IMR-90 (cell line): Measurements from ENCODE around the gene CD300LB. TPM values are rescaled to one million over a fixed set of nuclear protein-coding genes. Genes with fewer than 3 reads are reported as not detected.

ENCODE experiments used
- ATAC-seq: fragments of 200-7000 bp; cut with Tn5 transposase; 2 replicates; pipeline ENCODE4 v1.9.1; 2020; ENCODE audit warnings: low read depth, mild to moderate bottlenecking, moderate library complexity
- BruUV-seq: library from RNA; stranded (reverse); fragments of 400-500 nt; replicated peaks from 2 replicates; lab custom pipeline; 2021; lab: Mats Ljungman, UMichigan
- CTCF ChIA-PET: fragments of 300-600 bp; formaldehyde crosslinking; extraction: SDS; loops from one replicate; lab custom pipeline; 2021; ENCODE audit warnings: antibody characterized with exemption; lab: Yijun Ruan, JAX
- POLR2A ChIA-PET: fragments of 300-600 bp; sonication (Branson Sonifier 250); formaldehyde crosslinking; loops from one replicate; lab custom pipeline; 2022; ENCODE audit warnings: antibody characterized with exemption; ENCODE audit not compliant: unreplicated experiment; lab: Charles Lee
- DNase-seq: peaks from one replicate; pipeline ENCODE4 v3.0.0; 2013
- H2AFZ ChIP-seq: replicated peaks from 2 replicates; pipeline ENCODE3; 2013; ENCODE audit warnings: low read length, mild to moderate bottlenecking; ENCODE audit not compliant: poor library complexity
- H2AK5ac ChIP-seq: 2 replicates; pipeline ENCODE4 v1.6.1; 2013; ENCODE audit warnings: low read depth, low read length, inconsistent platforms
- H2AK9ac ChIP-seq: replicated peaks from 2 replicates; pipeline ENCODE3; 2013; ENCODE audit warnings: mild to moderate bottlenecking, low read depth, low read length, moderate library complexity; ENCODE audit not compliant: poor library complexity
- H2BK120ac ChIP-seq: 2 replicates; pipeline ENCODE4 v1.6.1; 2013; ENCODE audit warnings: low read depth, low read length, inconsistent platforms
- H2BK15ac ChIP-seq: 3 replicates; pipeline ENCODE4 v1.6.1; 2013; ENCODE audit warnings: low read depth, low read length, inconsistent platforms
- H2BK20ac ChIP-seq: 2 replicates; pipeline ENCODE4 v1.6.1; 2013; ENCODE audit warnings: low read depth, mild to moderate bottlenecking, inconsistent platforms, low read length, moderate library complexity
- H2BK5ac ChIP-seq: 2 replicates; pipeline ENCODE4 v1.6.1; 2013; ENCODE audit warnings: mild to moderate bottlenecking, low read depth, low read length, inconsistent platforms; ENCODE audit not compliant: poor library complexity, severe bottlenecking
- H3K14ac ChIP-seq: replicated peaks from 2 replicates; pipeline ENCODE4 v1.6.1; 2013; ENCODE audit warnings: low read depth, low read length, inconsistent platforms
- H3K18ac ChIP-seq: 2 replicates; pipeline ENCODE4 v1.6.1; 2013; ENCODE audit warnings: low read depth, low read length, control low read depth
- H3K23ac ChIP-seq: 2 replicates; pipeline ENCODE4 v1.6.1; 2013; ENCODE audit warnings: low read depth, low read length, inconsistent platforms
- H3K27ac ChIP-seq: 2 replicates; pipeline ENCODE4 v1.5.1; 2013; ENCODE audit warnings: mild to moderate bottlenecking, control low read depth, low read length; ENCODE audit not compliant: insufficient read depth
- H3K27me3 ChIP-seq: 2 replicates; pipeline ENCODE4 v1.6.1; 2013; ENCODE audit warnings: low read length; ENCODE audit not compliant: control insufficient read depth, insufficient read depth
- H3K36me3 ChIP-seq: 2 replicates; pipeline ENCODE4 v1.6.1; 2013; ENCODE audit warnings: low read length, mixed read lengths; ENCODE audit not compliant: control insufficient read depth, insufficient read depth
- H3K4ac ChIP-seq: 2 replicates; pipeline ENCODE4 v1.6.1; 2013; ENCODE audit warnings: low read depth, low read length, inconsistent platforms
- H3K4me1 ChIP-seq: 2 replicates; pipeline ENCODE4 v1.6.1; 2013; ENCODE audit warnings: low read length, mixed read lengths; ENCODE audit not compliant: control insufficient read depth, insufficient read depth
- H3K4me2 ChIP-seq: 2 replicates; pipeline ENCODE4 v1.6.1; 2013; ENCODE audit warnings: low read depth, mild to moderate bottlenecking, control low read depth, low read length, moderate library complexity
- H3K4me3 ChIP-seq: 2 replicates; pipeline ENCODE4 v1.5.1; 2013; ENCODE audit warnings: low read depth, mild to moderate bottlenecking, control low read depth, low read length, moderate library complexity; ENCODE audit not compliant: insufficient read depth
- H3K56ac ChIP-seq: 2 replicates; pipeline ENCODE4 v1.6.1; 2013; ENCODE audit warnings: low read length, inconsistent platforms; ENCODE audit not compliant: insufficient read depth; ENCODE audit errors: extremely low read depth
- H3K79me1 ChIP-seq, 2 experiments: 2 replicates each; pipeline ENCODE4 v1.6.1; 2013; ENCODE audit warnings: low read length in 2 of 2, inconsistent platforms in 1 of 2, low read depth in 1 of 2
- H3K9ac ChIP-seq: 2 replicates; pipeline ENCODE4 v1.6.1; 2013; ENCODE audit warnings: low read depth, low read length, control low read depth
- H3K9me1 ChIP-seq: 2 replicates; pipeline ENCODE4 v1.6.1; 2013; ENCODE audit warnings: low read length, inconsistent platforms; ENCODE audit not compliant: insufficient read depth
- H3K9me3 ChIP-seq: 2 replicates; pipeline ENCODE4 v1.6.1; 2013; ENCODE audit warnings: low read length; ENCODE audit not compliant: control insufficient read depth, insufficient read depth
- H4K20me1 ChIP-seq: 2 replicates; pipeline ENCODE4 v1.6.1; 2013; ENCODE audit warnings: low read length, inconsistent platforms; ENCODE audit not compliant: insufficient read depth
- H4K5ac ChIP-seq: 2 replicates; pipeline ENCODE4 v1.6.1; 2013; ENCODE audit warnings: mild to moderate bottlenecking, low read depth, low read length, control low read depth
- H4K8ac ChIP-seq, 2 experiments: 2 replicates each; pipeline ENCODE4 v1.6.1; 2013; ENCODE audit warnings: low read depth in 2 of 2, low read length in 2 of 2, control low read depth in 1 of 2, inconsistent platforms in 1 of 2
- H4K91ac ChIP-seq: 2 replicates; pipeline ENCODE4 v1.6.1; 2013; ENCODE audit warnings: low read depth, low read length, inconsistent platforms; ENCODE audit not compliant: insufficient read depth
- CEBPB ChIP-seq: IDR thresholded peaks from 2 replicates; pipeline ENCODE4 v1.6.1; 2012; ENCODE audit warnings: low read depth, low read length, improper control_type of control experiment
- CTCF ChIP-seq: conservative IDR thresholded peaks from 2 replicates; pipeline ENCODE4 v1.5.1; 2012; ENCODE audit warnings: mild to moderate bottlenecking, low read depth, low read length, improper control_type of control experiment
- MAFK ChIP-seq: IDR thresholded peaks from 2 replicates; pipeline ENCODE4 v1.6.1; 2012; ENCODE audit warnings: low read depth, low read length, improper control_type of control experiment
- MAZ ChIP-seq: IDR thresholded peaks from 2 replicates; pipeline ENCODE4 v1.6.1; 2012; ENCODE audit warnings: low read depth, mild to moderate bottlenecking, low read length, improper control_type of control experiment, moderate library complexity, borderline replicate concordance
- MXI1 ChIP-seq: IDR thresholded peaks from 2 replicates; pipeline ENCODE4 v1.6.1; 2012; ENCODE audit warnings: low read depth, mild to moderate bottlenecking, low read length, moderate library complexity, borderline replicate concordance
- RFX5 ChIP-seq: IDR thresholded peaks from 2 replicates; pipeline ENCODE4 v1.8.0; 2012; ENCODE audit warnings: low read depth, mild to moderate bottlenecking, low read length, moderate library complexity
- WGBS, 2 experiments: methylation state at CpG; one replicate each; pipeline versions ENCODE4 v1.1.5 to v1.1.7; 2013; ENCODE audit warnings: missing lambda C conversion rate in 2 of 2; ENCODE audit not compliant: insufficient read length in 1 of 2; ENCODE audit errors: extremely low coverage in 2 of 2; 5-methylcytosine and 5-hydroxymethylcytosine counted together
- dilution Hi-C: fragments of 300-500 bp; cut with HindIII; formaldehyde crosslinking; loops from one replicate; pipeline ENCODE4 v1.14.3; 2018; ENCODE audit warnings: low sequenced_read_pairs; ENCODE audit not compliant: unreplicated experiment
- in situ Hi-C: fragments of 300-500 bp; cut with MboI; formaldehyde crosslinking; loops from 3 replicates; pipeline ENCODE4 v1.14.3; 2019; ENCODE audit warnings: low sequenced_read_pairs, inconsistent platforms, mixed read lengths
- intact Hi-C: fragments of 100-400 bp; cut with micrococcal nuclease; formaldehyde crosslinking; loops from 2 replicates; pipeline ENCODE4 v1.10.0; 2022
- polyA plus RNA-seq, 3 experiments: library from polyadenylated mRNA; depleted of rRNA; stranded (reverse); fragments of >200 nt; gene quantifications; 2 replicates each; pipeline ENCODE4 v1.2.3, GENCODE V29; 2012; ENCODE audit warnings: low replicate concordance in 1 of 3
- total RNA-seq: library from RNA; depleted of rRNA; stranded (reverse); fragments of >200 nt; gene quantifications from 2 replicates; pipeline ENCODE4 v1.2.3, GENCODE V29; 2012
- TF ChIP-seq, protein P1 (sequence below): fragments of 150-350 bp; IDR thresholded peaks from 2 replicates; pipeline ENCODE4 v1.6.1; 2017; ENCODE audit warnings: mild to moderate bottlenecking, antibody characterized with exemption, low read length, low read depth

Gene CD300LB
- total and polyA plus RNA-seq, 2 of the 4 experiments (the other 2 are of a cell fraction), result not detected

GRCh38 chr17:74532115-74532514 is 840 bp upstream of the CD300LB start:
- in situ Hi-C loops, result no loop called here

More at GRCh38 chr17:74532115-74532514, 840 bp upstream of the CD300LB start:
- no peak overlapping the region for H4K5ac ChIP-seq
- no peaks in the 10 kb centered on the region for H3K4me1 ChIP-seq
- H3K4me3 ChIP-seq, result no peak overlapping the region
- H2AFZ ChIP-seq, result no peak overlapping the region
- no peaks in the 10 kb centered on the region for H4K20me1 ChIP-seq
- ChIA-PET CTCF (no interaction called here), POLR2A (no interaction called here)
- no peak overlapping the region for H4K8ac ChIP-seq
- no peak overlapping the region for H2BK120ac ChIP-seq
- no peak overlapping the region for H3K18ac ChIP-seq
- H3K79me1 ChIP-seq, result no peaks in the 10 kb centered on the region
- no peaks in the 10 kb centered on the region for H3K9me1 ChIP-seq
- H3K27ac ChIP-seq, result no peak overlapping the region
- no peak overlapping the region for H2AK9ac ChIP-seq
- no peak overlapping the region for H2BK20ac ChIP-seq
- no peaks in the 10 kb centered on the region for H3K36me3 ChIP-seq
- ATAC-seq (no peak), DNase-seq (no peak)
- intact Hi-C loops, result no loop called here
- H3K23ac ChIP-seq, result no peak overlapping the region
- H3K27me3 ChIP-seq, result no peaks in the 10 kb centered on the region
- no peak overlapping the region for H3K14ac ChIP-seq
- no CpG with 5 or more reads among the region's 10 CpGs for WGBS, 2 experiments
- dilution Hi-C loops, result no loop called here
- no peak overlapping the region for H3K56ac ChIP-seq
- no peak overlapping the region for H3K9ac ChIP-seq
- H3K4me2 ChIP-seq, result no peak overlapping the region
- H2BK5ac ChIP-seq, result no peak overlapping the region
- H3K9me3 ChIP-seq, result peaks cover 22% of the 10 kb centered on the region
- no peak overlapping the region for H3K4ac ChIP-seq
- no peak overlapping the region for H2AK5ac ChIP-seq
- TF ChIP-seq CTCF, result no peak
- TF ChIP-seq MXI1, result no peak
- TF ChIP-seq CEBPB, result no peak
- TF ChIP-seq RFX5, result no peak
- no peak for TF ChIP-seq MAZ
- TF ChIP-seq, protein P1, sequence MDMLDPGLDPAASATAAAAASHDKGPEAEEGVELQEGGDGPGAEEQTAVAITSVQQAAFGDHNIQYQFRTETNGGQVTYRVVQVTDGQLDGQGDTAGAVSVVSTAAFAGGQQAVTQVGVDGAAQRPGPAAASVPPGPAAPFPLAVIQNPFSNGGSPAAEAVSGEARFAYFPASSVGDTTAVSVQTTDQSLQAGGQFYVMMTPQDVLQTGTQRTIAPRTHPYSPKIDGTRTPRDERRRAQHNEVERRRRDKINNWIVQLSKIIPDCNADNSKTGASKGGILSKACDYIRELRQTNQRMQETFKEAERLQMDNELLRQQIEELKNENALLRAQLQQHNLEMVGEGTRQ, result no peak
- no peak for TF ChIP-seq MAFK
- no peak overlapping the region for H4K91ac ChIP-seq
- no peak overlapping the region for H2BK15ac ChIP-seq
- no TSS peak for BruUV-seq
